Uterus (tissue), 4 donors: ENCODE measurements around the gene PNO1. TPM values are rescaled to one million over a fixed set of nuclear protein-coding genes. Genes with fewer than 3 reads are reported as not detected.

Source experiments
- DNase-seq, 2 donors: peaks; one replicate each; pipeline ENCODE4 v3.0.0-alpha.2; 2019 to 2020
- H3K27ac ChIP-seq, 2 donors: fragments of 200-600 bp; sonication (generic); 1 replicate in 1 of 2; 2 replicates in 1 of 2; pipeline ENCODE4 v1.5.1; 2016 to 2018
- H3K27me3 ChIP-seq, 2 donors: fragments of 200-600 bp; sonication (generic); one replicate each; pipeline ENCODE4 v1.5.1; 2018 to 2019; ENCODE audit warnings: control low read depth in 1 of 2
- H3K36me3 ChIP-seq, 2 donors: fragments of 200-600 bp; sonication (generic); one replicate each; pipeline ENCODE4 v1.5.1; 2019; ENCODE audit warnings: control low read depth in 1 of 2
- H3K4me1 ChIP-seq, 2 donors: fragments of 200-600 bp; sonication (generic); one replicate each; pipeline ENCODE4 v1.5.1; 2018 to 2019; ENCODE audit warnings: control low read depth in 1 of 2
- H3K4me3 ChIP-seq, 2 donors: fragments of 200-600 bp; sonication (generic); 1 replicate in 1 of 2; 2 replicates in 1 of 2; pipeline ENCODE4 v1.5.1; 2018 to 2019; ENCODE audit warnings: mild to moderate bottlenecking in 1 of 2
- H3K9me3 ChIP-seq, 2 donors: fragments of 200-600 bp; sonication (generic); one replicate each; pipeline ENCODE4 v1.5.1; 2019; ENCODE audit warnings: control low read depth in 1 of 2
- CTCF ChIP-seq, 4 experiments: fragments of 200-600 bp in 2 of 4; fragments of 450-650 bp in 2 of 4; sonication (generic) in 2 of 4; IDR thresholded peaks; one replicate each; pipeline ENCODE4 v1.5.1; 2016 to 2019; ENCODE audit warnings: antibody characterized with exemption in 4 of 4, mild to moderate bottlenecking in 2 of 4, moderate library complexity in 1 of 4
- POLR2A ChIP-seq, 2 donors: fragments of 450-650 bp; IDR thresholded peaks; one replicate each; pipeline ENCODE4 v1.6.1; 2016; ENCODE audit warnings: antibody characterized with exemption in 2 of 2, mild to moderate bottlenecking in 1 of 2, moderate library complexity in 1 of 2
- intact Hi-C: fragments of 100-400 bp; cut with DNase I; formaldehyde crosslinking; loops from one replicate; pipeline ENCODE4 v1.15.1; 2023; ENCODE audit warnings: low total_unique reads
- total RNA-seq, 4 donors: library from RNA; depleted of rRNA in 3 of 4; stranded (reverse); fragments of >200 nt in 3 of 4; gene quantifications; one replicate each; pipeline versions ENCODE4 v1.1.0 to v1.2.4, GENCODE V29; 2014 to 2023
- donor health status: DM: yes; HTN: yes; CAD: no.

Gene PNO1
- total RNA-seq, 4 donors from 2014 or later: 7.6 to 15.8 (median 12.2) TPM

GRCh38 chr2:68125821-68126220 is 31.9 kb upstream of the PNO1 start:
- intact Hi-C loops: no loop called here
- TF ChIP-seq POLR2A (IDR thresholded peaks at IDR 0.05) (no peak), CTCF (IDR thresholded peaks at IDR 0.05) (no peak)

GRCh38 chr2:68126561-68126960 is 31.1 kb upstream of the PNO1 start:
- no peak for DNase-seq
- no peaks in the 10 kb centered on the region for H3K36me3 ChIP-seq
- TF ChIP-seq CTCF (IDR thresholded peaks at IDR 0.05) (no peak), POLR2A (IDR thresholded peaks at IDR 0.05) (no peak)
- H3K4me3 ChIP-seq: no peak overlapping the region
- no peaks in the 10 kb centered on the region for H3K27me3 ChIP-seq
- no peak overlapping the region for H3K27ac ChIP-seq
- H3K4me1 ChIP-seq: no peaks in the 10 kb centered on the region
- intact Hi-C loops: no loop called here
- no peaks in the 10 kb centered on the region for H3K9me3 ChIP-seq

More at GRCh38 chr2:68125821-68126220, 31.9 kb upstream of the PNO1 start:
- Histone ChIP-seq H3K27ac (no peak overlapping the region), H3K4me1 (no peaks in the 10 kb centered on the region), H3K27me3 (no peaks in the 10 kb centered on the region), H3K36me3 (no peaks in the 10 kb centered on the region), H3K9me3 (no peaks in the 10 kb centered on the region), H3K4me3 (no peak overlapping the region)
- DNase-seq: no peak

GRCh38 chr2:68127358-68128242 is 30.1 kb upstream of the PNO1 start:
- DNase-seq: no peak
- H3K27ac ChIP-seq: no peak overlapping the region
- H3K4me3 ChIP-seq: no peak overlapping the region
- H3K9me3 ChIP-seq: no peaks in the 10 kb centered on the region
- no peaks in the 10 kb centered on the region for H3K27me3 ChIP-seq
- H3K4me1 ChIP-seq: no peaks in the 10 kb centered on the region
- no peaks in the 10 kb centered on the region for H3K36me3 ChIP-seq
- TF ChIP-seq CTCF (IDR thresholded peaks at IDR 0.05): no peak
- intact Hi-C loops: no loop called here

GRCh38 chr2:68134120-68134519 is 23.6 kb upstream of the PNO1 start:
- no peaks in the 10 kb centered on the region for H3K27me3 ChIP-seq
- DNase-seq: no peak
- intact Hi-C loops: no loop called here
- no peak for TF ChIP-seq POLR2A (IDR thresholded peaks at IDR 0.05)
- TF ChIP-seq CTCF (IDR thresholded peaks at IDR 0.05): no peak
- no peak overlapping the region for H3K27ac ChIP-seq
- no peaks in the 10 kb centered on the region for H3K4me1 ChIP-seq
- H3K36me3 ChIP-seq: no peaks in the 10 kb centered on the region
- no peak overlapping the region for H3K4me3 ChIP-seq
- no peaks in the 10 kb centered on the region for H3K9me3 ChIP-seq

GRCh38 chr2:68134554-68134953 is 23.1 kb upstream of the PNO1 start:
- no peak overlapping the region for H3K4me3 ChIP-seq
- no peaks in the 10 kb centered on the region for H3K4me1 ChIP-seq
- intact Hi-C loops: no loop called here
- H3K36me3 ChIP-seq: no peaks in the 10 kb centered on the region
- no peaks in the 10 kb centered on the region for H3K27me3 ChIP-seq
- no peaks in the 10 kb centered on the region for H3K9me3 ChIP-seq
- no peak overlapping the region for H3K27ac ChIP-seq
- TF ChIP-seq POLR2A (IDR thresholded peaks at IDR 0.05): no peak
- TF ChIP-seq CTCF (IDR thresholded peaks at IDR 0.05): no peak
- DNase-seq: no peak
